Measurements from ENCODE around the gene CPVL.

DNA sequence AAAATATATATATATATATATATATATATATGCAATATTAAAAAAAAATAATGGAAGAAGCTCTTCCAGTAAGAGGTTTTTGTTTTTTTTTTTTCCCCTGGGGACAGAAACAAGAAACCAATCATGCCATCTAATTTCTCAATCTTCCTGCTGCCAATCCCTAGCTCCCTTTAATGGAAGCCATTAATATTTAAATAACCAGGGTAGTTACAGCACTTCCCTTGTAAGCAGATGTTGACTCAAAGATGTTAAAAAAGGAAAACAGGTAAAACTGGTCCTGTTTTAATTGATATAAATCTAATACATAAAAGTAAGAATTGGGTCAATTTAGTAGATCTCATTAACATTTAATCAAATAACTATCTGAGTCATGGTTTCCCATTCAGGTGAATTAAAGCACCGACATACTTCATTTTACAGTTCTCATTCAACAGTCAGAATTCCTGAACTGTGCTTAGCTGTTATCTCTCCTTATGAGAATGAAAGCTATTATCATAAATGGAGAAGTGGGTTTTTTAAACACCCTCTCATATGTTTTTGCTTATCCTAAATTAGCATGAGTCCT lies 22.6 kb downstream of the CPVL start:
- TF ChIP-seq, protein P1, sequence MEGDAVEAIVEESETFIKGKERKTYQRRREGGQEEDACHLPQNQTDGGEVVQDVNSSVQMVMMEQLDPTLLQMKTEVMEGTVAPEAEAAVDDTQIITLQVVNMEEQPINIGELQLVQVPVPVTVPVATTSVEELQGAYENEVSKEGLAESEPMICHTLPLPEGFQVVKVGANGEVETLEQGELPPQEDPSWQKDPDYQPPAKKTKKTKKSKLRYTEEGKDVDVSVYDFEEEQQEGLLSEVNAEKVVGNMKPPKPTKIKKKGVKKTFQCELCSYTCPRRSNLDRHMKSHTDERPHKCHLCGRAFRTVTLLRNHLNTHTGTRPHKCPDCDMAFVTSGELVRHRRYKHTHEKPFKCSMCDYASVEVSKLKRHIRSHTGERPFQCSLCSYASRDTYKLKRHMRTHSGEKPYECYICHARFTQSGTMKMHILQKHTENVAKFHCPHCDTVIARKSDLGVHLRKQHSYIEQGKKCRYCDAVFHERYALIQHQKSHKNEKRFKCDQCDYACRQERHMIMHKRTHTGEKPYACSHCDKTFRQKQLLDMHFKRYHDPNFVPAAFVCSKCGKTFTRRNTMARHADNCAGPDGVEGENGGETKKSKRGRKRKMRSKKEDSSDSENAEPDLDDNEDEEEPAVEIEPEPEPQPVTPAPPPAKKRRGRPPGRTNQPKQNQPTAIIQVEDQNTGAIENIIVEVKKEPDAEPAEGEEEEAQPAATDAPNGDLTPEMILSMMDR (IDR thresholded peaks at IDR 0.05), result no peak
- no peak for TF ChIP-seq POLR2A (IDR thresholded peaks at IDR 0.05)

Measured in tibial nerve (tissue), 3 donors.